SJSA1 (cell line): ENCODE results near the gene FAM107B. TPM values are rescaled to one million over a fixed set of nuclear protein-coding genes. Genes with fewer than 3 reads are reported as not detected.
A peak's percentile ranks its signal among the peaks of the same experiment; 100 is the strongest.
"Not testable (repeated sequence)": the region's sequence is repeated elsewhere in the genome, so short reads cannot be mapped to it uniquely, and the experiment has no call there.

Source experiments
- DNase-seq, 2 experiments: peaks; one replicate each; pipeline ENCODE4 v3.0.0-alpha.2; 2015 to 2020; ENCODE audit warnings: low spot score in 2 of 2, low read depth in 1 of 2
- H3K27ac ChIP-seq: fragments of 250-450 bp; sonication (Bioruptor Pico); 2 replicates; pipeline ENCODE4 v1.5.1; 2020; ENCODE audit warnings: mild to moderate bottlenecking, moderate library complexity
- H3K27me3 ChIP-seq: fragments of 250-450 bp; sonication (Bioruptor Pico); replicated peaks from 2 replicates; pipeline ENCODE4 v1.5.1; 2020; ENCODE audit warnings: mild to moderate bottlenecking, moderate library complexity
- H3K36me3 ChIP-seq: fragments of 250-450 bp; sonication (Bioruptor Pico); 2 replicates; pipeline ENCODE4 v1.5.1; 2020; ENCODE audit warnings: mild to moderate bottlenecking
- H3K4me1 ChIP-seq: fragments of 250-450 bp; sonication (Bioruptor Pico); replicated peaks from 2 replicates; pipeline ENCODE4 v1.6.1; 2021; ENCODE audit warnings: mild to moderate bottlenecking
- H3K4me3 ChIP-seq: fragments of 250-450 bp; sonication (Bioruptor Pico); 2 replicates; pipeline ENCODE4 v1.5.1; 2020; ENCODE audit warnings: mild to moderate bottlenecking
- H3K9me3 ChIP-seq: fragments of 250-450 bp; sonication (Bioruptor Pico); replicated peaks from 2 replicates; pipeline ENCODE4 v1.5.1; 2020; ENCODE audit warnings: mild to moderate bottlenecking
- total RNA-seq: library from RNA; depleted of rRNA; stranded (reverse); fragments of >200 nt; shearing (Covaris generic); gene quantifications from 2 replicates; pipeline ENCODE4 v1.2.3, GENCODE V29; 2014

FAM107B gene
- total RNA-seq, 1 experiment from 2014 or later = 31.9 TPM

DNA sequence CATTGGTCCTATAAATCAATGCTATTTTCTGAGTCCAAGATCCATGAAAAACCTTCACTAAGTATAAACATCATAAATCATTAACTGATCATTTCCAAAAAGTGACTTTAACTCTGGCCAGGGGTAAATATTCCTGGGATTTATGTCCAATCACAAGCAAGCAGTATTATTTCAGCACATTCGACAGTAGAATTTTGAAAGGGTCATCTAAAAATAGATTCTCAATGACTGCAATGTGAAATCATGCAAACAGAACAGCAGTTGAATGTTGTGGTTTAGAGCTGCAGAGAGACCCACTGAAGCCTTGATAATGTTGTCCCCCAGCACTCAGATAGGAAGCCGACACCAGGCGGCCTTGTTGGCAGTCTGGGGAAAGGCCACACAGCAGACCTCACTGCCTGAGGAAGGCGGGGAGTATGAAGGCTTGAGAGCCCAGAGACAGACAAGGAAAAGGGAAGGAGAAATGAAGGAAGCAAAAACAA is 38.1 kb downstream of the FAM107B start:
- H3K27me3 ChIP-seq = no peaks in the 10 kb centered on the region
- H3K4me3 ChIP-seq = no peak overlapping the region
- H3K4me1 ChIP-seq = peaks cover 10% of the 10 kb centered on the region
- DNase-seq = peak in 1 of 2 experiments; percentile 25
- no peak overlapping the region; the same call in 1 of the 2 replicates for H3K27ac ChIP-seq
- no peaks in the 10 kb centered on the region for H3K9me3 ChIP-seq
- H3K36me3 ChIP-seq = no peaks in the 10 kb centered on the region

DNA sequence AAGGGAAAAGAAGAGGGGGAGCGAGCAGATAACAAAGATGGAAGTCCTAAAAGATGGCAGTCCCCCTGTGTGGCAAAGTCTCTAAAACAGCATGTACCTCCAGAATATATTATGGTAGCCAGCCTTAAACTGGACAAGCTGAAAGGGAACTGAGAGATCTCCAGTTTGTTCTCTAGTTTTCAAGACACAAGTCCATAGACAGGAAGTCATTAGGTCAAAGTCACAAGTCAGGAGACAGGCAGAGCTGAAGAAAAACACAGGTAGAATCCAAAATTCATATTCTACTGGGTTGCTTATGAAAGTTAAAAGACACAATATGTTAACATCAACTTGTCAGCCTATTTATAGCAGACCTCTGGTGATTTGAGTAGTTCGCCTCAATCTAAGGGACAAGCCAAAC is 38.7 kb downstream of the FAM107B start:
- Histone ChIP-seq H3K9me3 (no peaks in the 10 kb centered on the region), H3K4me1 (peaks cover 10% of the 10 kb centered on the region), H3K36me3 (no peaks in the 10 kb centered on the region), H3K27me3 (no peaks in the 10 kb centered on the region), H3K27ac (no peak overlapping the region), H3K4me3 (no peak overlapping the region)
- DNase-seq = no peak

DNA sequence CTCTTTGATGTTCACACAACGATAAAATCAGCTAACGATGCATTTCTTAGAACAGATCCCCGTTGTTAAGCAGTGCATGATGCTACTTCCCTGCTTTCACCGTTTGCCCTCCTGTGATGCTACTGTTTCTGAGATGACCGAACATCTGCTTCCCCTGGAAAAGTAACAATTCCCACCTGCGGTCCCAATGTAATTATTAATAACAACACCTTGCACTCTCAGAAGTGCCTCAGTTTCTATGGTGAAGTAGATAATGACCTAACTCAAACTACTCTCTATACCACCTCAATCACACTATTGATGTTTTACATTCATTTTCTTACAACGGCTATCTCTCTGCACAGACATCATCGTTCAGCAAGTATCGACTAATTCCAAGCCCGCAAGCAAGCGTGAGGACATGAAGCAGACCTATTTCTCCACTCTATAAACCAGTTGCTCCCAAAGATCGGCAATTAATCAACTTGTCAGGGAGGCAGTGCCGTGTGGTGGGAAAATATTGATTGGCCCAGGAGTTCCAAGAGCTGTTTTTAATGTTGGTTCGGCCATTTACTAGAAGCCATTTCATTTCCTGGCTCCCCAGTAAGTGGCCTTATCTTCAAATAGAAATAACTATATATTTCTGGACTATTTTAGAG is 42.7 kb downstream of the FAM107B start:
- Histone ChIP-seq H3K27ac (no peak overlapping the region), H3K9me3 (no peaks in the 10 kb centered on the region), H3K27me3 (no peaks in the 10 kb centered on the region), H3K4me1 (peaks cover 13% of the 10 kb centered on the region), H3K4me3 (no peak overlapping the region), H3K36me3 (no peaks in the 10 kb centered on the region)
- no peak for DNase-seq

DNA sequence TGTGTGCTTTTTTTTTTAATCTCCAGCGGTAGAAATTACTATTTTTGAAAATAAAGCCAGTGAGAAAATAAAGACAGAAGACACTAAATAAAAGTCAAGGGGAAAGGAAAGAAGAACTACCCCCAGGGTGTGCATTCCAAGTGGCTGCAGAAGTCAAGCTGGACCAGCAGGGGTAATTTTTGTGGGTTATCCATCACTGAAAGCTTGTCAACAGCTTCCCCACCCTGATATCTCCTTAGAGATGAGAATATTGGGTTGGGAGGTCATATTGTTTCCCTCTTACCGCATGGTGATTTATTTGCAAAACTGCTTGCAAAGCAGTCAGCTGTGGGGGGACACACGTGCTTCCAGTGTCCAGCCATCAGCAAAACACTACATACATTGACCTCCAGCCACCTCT is 46.4 kb downstream of the FAM107B start:
- Histone ChIP-seq H3K4me3 (no peak overlapping the region), H3K9me3 (no peaks in the 10 kb centered on the region), H3K4me1 (peaks cover 7% of the 10 kb centered on the region), H3K27me3 (no peaks in the 10 kb centered on the region), H3K27ac (no peak overlapping the region), H3K36me3 (no peaks in the 10 kb centered on the region)
- no peak for DNase-seq

DNA sequence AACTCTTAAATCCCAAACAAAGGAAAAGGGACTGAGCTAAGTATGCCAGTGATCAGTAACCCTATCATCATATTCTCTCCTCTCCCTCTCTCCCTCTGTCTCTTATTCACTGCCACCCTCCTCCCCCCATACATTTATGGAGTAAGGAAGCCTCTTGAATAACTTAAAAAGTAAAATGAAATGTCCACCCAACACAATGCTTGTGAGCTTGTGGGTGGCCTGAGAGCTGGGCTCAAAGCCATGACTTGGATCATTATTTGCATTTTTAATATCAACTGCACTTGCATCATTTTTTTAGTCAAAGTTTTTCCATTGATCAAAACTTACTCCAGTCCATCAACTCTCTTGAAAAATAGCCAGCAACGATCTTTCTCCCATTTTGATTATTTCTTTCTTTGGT is 46.8 kb downstream of the FAM107B start:
- H3K4me3 ChIP-seq = no peak overlapping the region
- no peak overlapping the region for H3K27ac ChIP-seq
- peaks cover 7% of the 10 kb centered on the region for H3K4me1 ChIP-seq
- no peaks in the 10 kb centered on the region for H3K9me3 ChIP-seq
- no peaks in the 10 kb centered on the region for H3K27me3 ChIP-seq
- DNase-seq = peak in 1 of 2 experiments; percentile 11
- H3K36me3 ChIP-seq = no peaks in the 10 kb centered on the region

DNA sequence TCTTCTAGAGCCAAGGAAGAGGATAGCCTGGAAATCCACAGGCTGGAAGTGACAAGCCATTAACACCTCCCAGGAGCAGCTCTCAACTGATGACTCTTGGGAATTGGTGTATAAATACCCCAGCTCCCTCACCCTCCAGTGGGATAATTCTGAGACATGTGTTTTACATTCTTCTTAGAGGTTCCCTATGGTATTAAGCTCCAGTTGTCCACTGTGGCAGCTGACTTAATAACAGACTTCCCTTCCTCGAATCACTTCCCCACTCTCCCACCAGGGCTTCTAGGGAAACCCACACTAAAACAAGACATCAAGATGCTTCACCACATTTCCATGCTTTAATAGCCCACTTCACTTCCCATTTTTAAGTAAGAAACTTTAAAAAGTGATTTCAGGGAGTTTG is 47.2 kb downstream of the FAM107B start:
- DNase-seq = no peak
- Histone ChIP-seq H3K4me1 (peaks cover 7% of the 10 kb centered on the region), H3K27ac (no peak overlapping the region), H3K9me3 (no peaks in the 10 kb centered on the region), H3K4me3 (no peak overlapping the region), H3K27me3 (no peaks in the 10 kb centered on the region), H3K36me3 (no peaks in the 10 kb centered on the region)

DNA sequence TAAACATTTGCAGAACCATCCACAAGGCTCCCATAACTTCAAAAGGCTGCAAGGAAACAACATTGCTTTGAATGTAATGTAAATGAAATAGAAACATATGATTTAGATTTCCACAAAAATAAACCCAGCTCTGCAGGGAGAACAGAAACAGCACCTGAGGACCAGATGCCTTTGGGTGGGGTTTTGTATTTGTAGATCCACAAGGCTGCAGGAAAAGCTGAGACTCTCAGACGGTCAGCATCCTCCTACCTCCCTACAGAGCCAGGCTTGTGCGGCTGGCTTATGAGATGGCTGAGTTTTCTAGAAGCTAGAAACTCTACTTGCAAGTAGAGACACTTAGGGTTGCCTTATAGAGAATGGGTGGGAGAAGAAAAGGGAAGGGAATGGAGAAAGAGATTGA is 49.8 kb downstream of the FAM107B start:
- DNase-seq = no peak
- Histone ChIP-seq H3K27me3 (no peaks in the 10 kb centered on the region), H3K4me1 (peaks cover 7% of the 10 kb centered on the region), H3K9me3 (no peaks in the 10 kb centered on the region), H3K27ac (no peak overlapping the region), H3K4me3 (no peak overlapping the region), H3K36me3 (no peaks in the 10 kb centered on the region)

DNA sequence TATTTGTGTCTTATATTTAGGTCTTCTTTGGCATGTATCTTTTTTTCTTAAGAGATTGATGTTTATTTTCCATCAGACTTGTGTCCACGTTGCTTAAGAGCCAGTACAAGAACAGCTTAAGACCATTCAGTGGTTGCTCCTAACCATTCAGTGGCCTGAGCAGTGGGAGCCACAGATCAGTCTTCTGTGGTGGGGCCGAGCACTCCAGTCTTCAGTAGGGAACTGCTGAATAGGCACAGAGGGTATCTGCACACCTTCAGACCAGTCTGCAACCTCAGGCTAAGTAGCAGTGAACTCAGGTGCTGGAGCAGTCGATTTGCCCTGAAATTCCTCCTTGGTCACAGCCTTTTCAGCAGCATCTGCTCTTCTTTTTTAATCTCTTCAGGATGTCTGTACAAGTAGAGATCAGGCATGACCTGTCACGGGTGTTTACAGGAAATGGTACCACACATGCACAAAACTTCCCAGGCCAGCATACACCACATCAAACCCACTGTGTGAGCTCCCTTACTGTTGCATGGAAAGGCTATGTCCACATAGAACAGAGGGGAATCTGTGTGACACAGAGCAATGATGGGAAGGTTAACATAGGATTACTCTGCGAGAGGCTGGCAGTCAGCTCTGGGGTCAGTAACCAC is 51.5 kb downstream of the FAM107B start:
- Histone ChIP-seq H3K27ac (no peak overlapping the region), H3K4me3 (no peak overlapping the region), H3K27me3 (no peaks in the 10 kb centered on the region), H3K4me1 (peaks cover 7% of the 10 kb centered on the region), H3K9me3 (no peaks in the 10 kb centered on the region), H3K36me3 (no peaks in the 10 kb centered on the region)
- DNase-seq = no peak

DNA sequence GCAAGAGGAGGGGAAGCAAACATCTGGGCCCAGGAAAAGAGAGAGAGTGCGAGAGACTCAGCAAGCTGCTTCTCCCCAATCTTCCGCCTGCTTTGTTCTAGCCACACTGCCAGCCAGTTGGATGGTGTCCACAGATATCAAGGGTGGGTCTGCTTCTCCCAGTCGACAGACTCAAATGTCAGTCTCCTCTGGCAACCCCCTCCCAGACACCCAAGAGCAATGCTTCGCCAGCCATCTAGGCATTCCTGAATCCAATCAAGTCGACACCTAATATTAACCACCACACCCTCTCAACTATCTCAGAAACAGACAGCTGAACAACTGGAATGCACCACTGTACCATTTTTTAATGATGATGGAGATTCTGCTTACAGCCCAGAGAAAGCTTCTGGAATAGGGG is 57.1 kb downstream of the FAM107B start:
- no peaks in the 10 kb centered on the region for H3K27me3 ChIP-seq
- H3K4me1 ChIP-seq = no peaks in the 10 kb centered on the region
- no peak overlapping the region for H3K27ac ChIP-seq
- no peak for DNase-seq
- no peaks in the 10 kb centered on the region for H3K9me3 ChIP-seq
- H3K36me3 ChIP-seq = no peaks in the 10 kb centered on the region
- H3K4me3 ChIP-seq = no peak overlapping the region

DNA sequence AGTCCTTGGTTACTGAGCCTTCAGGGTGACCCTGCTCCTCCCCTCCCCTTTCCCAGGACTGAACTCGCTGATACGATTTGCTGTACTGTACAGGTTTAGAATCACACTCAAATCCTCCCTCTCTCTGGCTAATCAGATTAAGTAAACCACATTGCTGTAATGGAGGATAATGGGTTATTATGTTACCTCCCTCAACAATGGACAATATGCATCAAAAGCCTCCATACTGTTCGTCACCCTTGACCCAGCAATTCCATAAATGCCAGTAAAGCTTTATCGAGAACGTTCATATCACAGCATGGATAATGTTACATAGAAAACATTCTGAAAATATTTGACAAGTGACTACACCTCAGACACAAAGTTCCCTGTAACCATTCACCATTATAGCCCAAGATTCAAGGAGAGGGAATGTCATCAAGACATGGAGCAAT is 61.7 kb downstream of the FAM107B start:
- Histone ChIP-seq H3K9me3 (no peaks in the 10 kb centered on the region), H3K4me1 (no peaks in the 10 kb centered on the region), H3K27me3 (no peaks in the 10 kb centered on the region; the same call in 1 of the 2 replicates), H3K4me3 (no peak overlapping the region), H3K36me3 (no peaks in the 10 kb centered on the region), H3K27ac (no peak overlapping the region)
- DNase-seq = no peak

DNA sequence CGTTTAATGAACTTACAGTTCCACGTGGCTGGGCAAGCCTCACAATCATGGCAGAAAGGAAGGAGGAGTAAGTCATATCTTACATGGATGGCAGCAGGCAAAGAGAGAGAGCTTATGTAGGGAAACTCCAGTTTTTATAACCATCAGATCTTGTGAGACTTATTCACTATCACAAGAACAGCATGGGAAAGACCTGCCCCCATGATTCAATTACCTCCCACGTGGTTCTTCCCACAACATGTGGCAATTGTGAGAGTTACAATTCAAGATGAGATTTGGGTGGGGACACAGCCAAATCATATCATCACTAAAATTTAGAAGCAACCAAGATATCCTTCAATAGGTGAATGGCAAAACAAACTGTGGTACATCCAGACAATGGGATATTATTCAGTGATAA is 65.4 kb downstream of the FAM107B start:
- DNase-seq, H3K9me3 ChIP-seq, H3K4me3 ChIP-seq, H3K27ac ChIP-seq, H3K4me1 ChIP-seq, H3K27me3 ChIP-seq, H3K36me3 ChIP-seq: not testable (repeated sequence)

DNA sequence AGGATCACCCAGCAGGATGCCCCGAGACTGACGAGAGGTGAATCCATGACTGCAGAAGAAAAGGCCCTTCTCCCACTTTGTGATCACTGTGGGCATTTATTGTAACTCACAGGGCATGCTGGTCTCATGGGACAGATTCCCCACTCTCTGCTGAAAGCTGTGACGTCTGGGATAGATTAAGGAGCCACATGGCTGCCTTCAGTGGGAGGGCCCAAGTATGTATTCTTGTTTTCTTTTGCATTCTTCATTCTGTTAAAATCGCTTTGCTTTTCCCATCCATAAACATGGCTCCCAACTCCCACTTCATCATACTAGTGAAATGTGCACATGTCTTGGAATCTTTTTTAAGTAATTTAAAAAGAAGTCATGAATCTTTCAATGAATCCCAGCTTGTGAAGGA is 67.2 kb downstream of the FAM107B start:
- no peak for DNase-seq
- Histone ChIP-seq H3K4me3 (no peak overlapping the region), H3K9me3 (no peaks in the 10 kb centered on the region), H3K27ac (no peak overlapping the region), H3K4me1 (no peaks in the 10 kb centered on the region), H3K27me3 (peaks cover 5% of the 10 kb centered on the region; the same call in 1 of the 2 replicates), H3K36me3 (no peaks in the 10 kb centered on the region)

DNA sequence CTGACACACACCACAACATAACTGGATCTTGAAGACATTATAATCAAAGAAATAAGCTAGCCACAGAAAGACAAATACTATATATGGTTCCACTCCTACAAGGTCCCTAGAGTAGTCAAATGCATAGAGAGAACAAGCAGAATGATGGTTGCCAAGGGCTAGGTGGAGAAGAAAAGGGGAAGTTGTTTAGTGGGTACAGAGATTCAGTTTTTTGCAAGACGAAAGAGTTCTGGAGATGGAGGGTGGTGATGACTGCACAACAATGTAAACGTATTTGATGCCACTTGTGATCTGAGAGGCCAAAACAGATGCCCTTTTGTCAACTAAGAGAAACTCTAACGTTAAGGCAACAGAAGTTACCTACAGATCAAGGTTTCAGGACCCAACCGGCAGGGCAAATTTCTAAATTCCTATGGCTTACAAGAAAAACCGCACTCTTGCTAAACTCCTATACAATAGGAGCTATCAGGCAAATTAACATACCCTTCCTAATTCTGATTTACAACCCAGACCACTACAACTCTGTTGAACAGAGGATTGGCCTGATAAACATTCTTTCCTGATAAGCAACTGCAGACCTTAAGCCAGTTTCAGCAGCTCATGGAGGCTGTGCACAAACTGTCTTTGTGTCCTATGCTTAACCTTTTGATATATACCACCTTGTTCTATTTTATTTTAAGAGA is 69.0 kb downstream of the FAM107B start:
- H3K27ac ChIP-seq = no peak overlapping the region
- H3K4me1 ChIP-seq = no peaks in the 10 kb centered on the region
- H3K4me3 ChIP-seq = no peak overlapping the region
- no peaks in the 10 kb centered on the region for H3K9me3 ChIP-seq
- DNase-seq = no peak
- H3K27me3 ChIP-seq = peaks cover 5% of the 10 kb centered on the region; the same call in 1 of the 2 replicates
- H3K36me3 ChIP-seq = no peaks in the 10 kb centered on the region

DNA sequence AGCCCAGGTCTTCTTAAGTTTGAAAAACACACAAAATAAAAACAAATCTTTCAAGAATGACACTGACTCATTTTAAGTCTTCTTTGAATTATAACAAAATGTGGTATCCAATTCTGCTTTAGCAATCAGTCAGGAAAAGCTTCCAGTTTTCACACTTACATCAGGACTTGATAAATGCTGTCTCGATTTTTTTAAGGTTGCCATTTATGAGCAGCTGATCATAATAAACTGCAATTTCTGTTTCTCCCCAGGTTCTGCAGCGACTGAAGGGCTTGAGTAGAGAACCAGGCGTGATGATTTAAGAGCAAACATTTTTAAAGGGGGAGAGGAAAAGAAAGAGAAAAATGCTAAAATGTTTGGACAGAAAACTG is 71.1 kb downstream of the FAM107B start:
- Histone ChIP-seq H3K9me3 (no peaks in the 10 kb centered on the region), H3K4me3 (no peak overlapping the region), H3K4me1 (peaks cover 3% of the 10 kb centered on the region), H3K27ac (no peak overlapping the region), H3K27me3 (0 out of 2 replicates have a peak, but pooled peaks cover 5% of the 10 kb centered on the region), H3K36me3 (no peaks in the 10 kb centered on the region)
- no peak for DNase-seq
